Neural cell (in vitro differentiated cells): Measurements from ENCODE around the gene RIMS1.

Experiments
- CTCF ChIP-seq: fragments of 450-650 bp; IDR thresholded peaks from 2 replicates; pipeline ENCODE4 v1.5.1; 2014; ENCODE audit warnings: antibody characterized with exemption, mild to moderate bottlenecking, moderate library complexity; ENCODE audit not compliant: poor library complexity, severe bottlenecking
- EP300 ChIP-seq: fragments of 450-650 bp; conservative IDR thresholded peaks from 2 replicates; pipeline ENCODE4 v1.6.1; 2014; ENCODE audit warnings: antibody characterized with exemption, mild to moderate bottlenecking, moderate library complexity; ENCODE audit not compliant: poor library complexity, severe bottlenecking

- TF ChIP-seq CTCF = no peak
- TF ChIP-seq EP300 = no peak
Observed at GRCh38 chr6:72414657-72415056, 528.3 kb downstream of the RIMS1 start.
